Tongue (tissue), 2 donors: ENCODE measurements around the gene KCNA3. TPM values are rescaled to one million over a fixed set of nuclear protein-coding genes. Genes with fewer than 3 reads are reported as not detected.
"Not testable (repeated sequence)": the region's sequence is repeated elsewhere in the genome, so short reads cannot be mapped to it uniquely, and the experiment has no call there.

Experiments used
- DNase-seq: peaks from one replicate; pipeline ENCODE4 v3.0.0-alpha.2; 2015
- total RNA-seq: library from RNA; depleted of rRNA; stranded (reverse); fragments of >200 nt; gene quantifications from one replicate; pipeline ENCODE4 v1.2.3, GENCODE V29; 2014

Gene KCNA3
- total RNA-seq, 1 donor from 2014 or later, result 0.72 TPM

DNA sequence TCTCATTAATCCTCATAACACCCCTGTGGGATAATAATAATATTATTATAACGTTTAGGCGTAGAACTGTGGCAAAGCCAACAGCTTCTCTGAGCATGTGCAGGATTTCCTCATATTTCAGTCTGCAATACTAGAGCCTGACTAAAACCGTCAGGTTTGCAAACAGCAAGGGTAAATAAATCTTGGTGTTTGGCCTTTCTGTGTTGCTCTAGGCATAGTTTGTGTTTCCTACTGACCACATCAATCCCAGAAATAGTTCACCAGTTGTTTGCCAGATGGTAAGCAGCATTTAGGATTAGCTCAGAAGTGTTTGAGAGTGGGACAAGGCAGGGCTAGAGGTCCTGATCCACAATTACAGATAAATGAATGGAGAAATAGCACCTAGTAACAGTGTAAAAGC is 2.8 kb upstream of the KCNA3 start:
- DNase-seq, result no peak

DNA sequence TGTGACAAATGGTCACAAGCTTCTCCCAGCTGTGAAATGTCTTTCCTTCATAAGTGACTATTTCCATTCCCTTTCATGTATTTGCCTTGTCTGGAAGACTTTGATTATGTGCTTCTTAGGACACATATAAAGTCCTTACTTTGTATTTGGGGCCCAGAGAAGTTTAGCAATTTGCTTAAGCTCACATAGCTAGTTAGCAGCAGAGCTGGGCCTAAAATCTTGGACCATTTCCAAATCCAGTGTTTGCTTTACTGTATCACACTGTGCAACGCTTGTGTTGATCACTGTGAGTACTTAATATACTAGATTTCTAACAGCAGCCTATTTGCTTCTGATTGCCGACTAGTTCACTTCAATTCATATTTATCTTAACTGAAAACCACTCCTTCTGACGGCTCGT is 2.2 kb upstream of the KCNA3 start:
- DNase-seq, result no peak

DNA sequence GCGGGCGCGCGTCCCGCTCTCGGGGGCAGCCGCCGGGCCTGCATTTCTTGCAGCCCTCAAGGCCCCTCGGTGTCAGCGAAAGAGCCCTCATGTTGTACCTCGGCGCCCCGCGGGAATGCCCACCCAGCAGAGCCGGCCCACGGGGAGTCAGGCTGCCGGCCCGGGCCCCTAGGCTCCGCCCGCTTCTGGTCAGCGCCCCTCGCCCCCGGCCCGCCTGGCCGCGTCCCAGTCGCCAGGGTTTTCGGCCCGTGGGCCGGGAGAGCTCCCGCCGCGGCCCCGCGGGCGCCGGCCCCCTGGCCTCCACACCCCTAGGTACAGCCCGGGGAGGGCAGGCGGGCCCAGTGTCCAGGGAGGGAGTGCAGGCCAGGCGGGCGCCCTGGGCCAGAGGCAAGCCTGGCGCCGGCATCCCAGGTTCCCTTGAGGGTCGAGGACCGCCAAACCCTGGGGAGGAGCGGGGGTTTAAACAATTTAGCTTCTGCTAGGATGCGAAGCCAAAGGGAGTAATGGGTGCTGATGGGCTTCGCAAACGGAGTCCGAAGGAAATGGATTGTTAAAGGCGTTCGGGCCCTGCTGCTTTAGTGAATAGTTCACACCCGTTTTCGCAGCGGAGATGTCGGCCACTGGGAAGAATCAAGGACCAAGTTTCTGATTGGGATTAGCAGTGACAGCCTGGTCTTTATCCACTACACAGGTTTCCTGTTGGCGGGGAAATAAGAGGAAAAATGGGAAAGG is 486 bp upstream of the KCNA3 start:
- no peak for DNase-seq

DNA sequence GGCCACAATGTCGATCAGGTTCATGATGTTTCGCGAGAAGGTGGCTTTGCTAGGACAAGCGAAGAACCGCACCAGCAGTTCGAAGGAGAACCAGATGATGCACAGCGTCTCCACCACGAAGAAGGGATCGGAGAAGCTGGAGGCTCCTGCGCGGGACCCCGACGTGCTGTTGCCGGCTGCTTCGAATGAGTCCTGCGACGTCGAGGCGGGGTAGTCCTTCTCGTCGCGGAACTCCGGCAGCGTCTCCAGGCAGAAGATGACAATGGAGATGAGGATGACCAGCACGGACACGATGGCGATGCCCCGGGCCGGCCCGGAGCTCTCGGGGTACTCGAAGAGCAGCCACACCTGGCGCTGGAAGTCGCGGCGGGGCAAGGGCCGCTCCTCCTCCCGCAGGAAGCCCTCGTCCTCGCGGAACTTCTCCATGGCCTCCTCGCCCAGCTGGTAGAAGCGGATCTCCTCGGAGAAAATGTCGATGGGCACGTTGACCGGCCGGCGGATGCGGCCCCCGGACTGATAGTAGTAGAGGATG is 869 bp downstream of the KCNA3 start:
- DNase-seq, result no peak

DNA sequence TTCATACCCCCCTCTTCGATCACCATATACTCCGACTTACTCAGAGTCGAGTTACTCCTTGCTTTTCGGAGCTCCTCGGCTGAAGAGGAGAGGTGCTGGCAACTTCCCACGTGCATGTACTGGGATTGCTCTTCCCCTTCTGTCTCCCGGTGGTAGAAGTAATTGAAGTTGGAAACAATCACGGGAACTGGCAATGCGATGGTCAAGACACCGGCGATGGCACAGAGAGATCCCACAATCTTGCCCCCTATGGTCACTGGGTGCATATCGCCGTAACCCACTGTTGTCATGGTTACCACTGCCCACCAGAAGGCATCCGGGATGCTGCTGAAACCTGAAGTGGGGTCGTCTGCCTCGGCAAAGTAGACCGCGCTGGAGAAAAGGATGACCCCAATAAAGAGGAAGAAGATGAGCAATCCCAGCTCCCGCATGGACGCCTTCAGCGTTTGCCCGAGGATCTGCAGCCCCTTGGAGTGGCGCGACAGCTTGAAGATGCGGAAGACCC is 1.5 kb downstream of the KCNA3 start:
- no peak for DNase-seq

DNA sequence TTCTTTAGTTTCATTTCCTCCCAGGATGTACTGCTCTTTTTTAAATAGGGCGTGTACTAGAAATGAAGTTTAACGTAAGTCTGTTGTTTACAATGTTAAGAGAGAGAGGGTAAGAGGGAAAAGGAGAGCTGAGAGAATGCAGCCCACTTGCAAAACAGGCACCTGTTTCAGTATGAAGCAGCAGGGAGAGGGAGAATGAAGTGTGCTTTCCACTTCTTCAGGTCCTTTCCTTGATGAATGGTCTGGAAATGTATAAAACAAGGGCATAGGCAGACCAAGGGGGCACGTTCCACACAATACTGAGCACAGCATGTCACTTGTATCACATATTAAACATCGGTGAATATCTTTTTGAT is 2.0 kb downstream of the KCNA3 start:
- DNase-seq, result no peak

DNA sequence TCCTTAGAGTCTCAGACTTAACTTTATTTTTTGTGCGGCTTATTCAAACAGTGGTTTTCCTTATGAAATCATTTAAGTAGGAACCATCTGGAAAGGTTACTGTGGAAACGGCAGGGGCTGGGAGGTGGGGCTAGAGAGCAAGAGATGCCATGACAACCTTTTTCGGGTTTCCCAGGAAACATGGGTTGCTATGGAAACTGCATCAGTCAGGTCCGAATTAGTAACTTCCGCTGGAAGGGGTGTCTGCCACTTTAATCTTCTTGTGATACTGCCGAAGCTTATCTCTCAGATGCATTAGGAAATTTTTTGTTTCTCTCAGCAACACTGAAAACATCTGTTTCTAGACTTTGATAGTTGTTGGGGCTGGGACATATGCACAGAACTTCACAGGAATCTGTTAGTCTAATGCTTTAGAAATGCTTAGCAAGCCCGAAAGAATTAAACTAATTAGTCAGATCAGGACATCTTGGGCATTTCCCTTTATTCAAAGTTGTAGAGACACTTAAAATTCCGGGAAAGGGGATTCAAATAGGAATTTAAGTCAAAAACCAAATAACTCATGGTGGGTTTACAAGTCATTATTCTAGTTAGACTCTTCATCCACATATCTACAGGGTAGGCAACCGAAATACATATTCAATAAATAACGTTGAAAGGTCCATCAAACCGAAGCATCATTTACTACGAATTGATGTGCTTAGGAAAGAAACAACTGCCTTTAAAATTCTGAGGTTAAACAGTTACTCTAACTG is 2.6 kb downstream of the KCNA3 start:
- peak; percentile 10 for DNase-seq

DNA sequence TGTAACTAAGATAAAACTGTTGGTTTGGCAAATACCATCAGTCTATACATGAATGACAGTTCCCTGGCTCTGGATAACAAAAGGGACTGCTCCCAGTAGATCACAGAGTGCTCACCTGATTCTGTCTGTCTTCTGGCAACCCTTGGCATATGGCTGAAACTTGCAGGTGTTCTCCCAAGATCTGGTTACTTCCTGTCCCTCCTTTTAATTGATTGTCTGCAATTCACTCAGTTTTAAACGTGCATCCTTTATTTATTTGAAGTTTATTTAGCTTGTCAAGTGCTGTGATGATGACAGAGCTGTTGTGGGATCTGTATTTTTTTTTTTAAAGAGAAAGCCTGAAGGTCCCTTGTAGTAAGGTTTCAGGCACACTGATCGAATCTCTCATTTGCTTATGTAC is 3.4 kb downstream of the KCNA3 start:
- no peak for DNase-seq

DNA sequence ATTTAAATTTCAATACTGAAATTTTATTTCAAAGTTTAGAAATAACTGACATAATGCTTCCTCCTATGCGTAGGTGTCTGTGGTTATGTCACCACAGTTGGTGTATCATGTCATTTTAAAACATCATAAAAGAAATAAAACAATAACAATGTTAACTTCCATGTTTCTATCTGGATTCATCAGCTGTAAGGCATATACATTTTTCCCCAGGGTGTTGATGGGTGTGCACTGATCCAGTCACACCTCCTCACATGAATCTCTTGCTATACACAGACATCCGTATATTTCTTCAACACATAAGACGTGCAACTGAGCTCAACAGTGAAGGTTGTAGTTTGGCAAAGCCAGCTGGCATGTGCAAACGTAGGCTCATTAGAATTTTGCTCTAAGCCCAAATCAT is 6.2 kb downstream of the KCNA3 start:
- DNase-seq, result no peak

DNA sequence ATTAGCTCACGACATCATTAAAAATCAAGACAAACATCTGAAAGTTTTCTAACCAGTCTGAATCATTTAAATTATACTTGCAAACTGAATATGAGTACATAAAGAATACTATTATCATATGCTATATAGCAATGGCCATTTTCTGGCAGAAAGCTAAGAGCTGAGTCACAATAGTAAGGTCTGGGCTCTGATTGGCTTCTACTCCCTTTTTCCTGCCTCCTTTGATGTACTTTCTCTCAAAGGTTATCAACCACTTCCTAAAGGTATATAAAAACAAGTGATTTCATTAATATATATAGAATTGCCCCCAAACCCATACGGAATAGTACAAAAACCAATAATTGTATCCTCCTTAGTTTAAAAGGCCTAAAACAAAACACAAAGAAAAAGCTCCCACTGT is 7.0 kb downstream of the KCNA3 start:
- DNase-seq, result no peak

DNA sequence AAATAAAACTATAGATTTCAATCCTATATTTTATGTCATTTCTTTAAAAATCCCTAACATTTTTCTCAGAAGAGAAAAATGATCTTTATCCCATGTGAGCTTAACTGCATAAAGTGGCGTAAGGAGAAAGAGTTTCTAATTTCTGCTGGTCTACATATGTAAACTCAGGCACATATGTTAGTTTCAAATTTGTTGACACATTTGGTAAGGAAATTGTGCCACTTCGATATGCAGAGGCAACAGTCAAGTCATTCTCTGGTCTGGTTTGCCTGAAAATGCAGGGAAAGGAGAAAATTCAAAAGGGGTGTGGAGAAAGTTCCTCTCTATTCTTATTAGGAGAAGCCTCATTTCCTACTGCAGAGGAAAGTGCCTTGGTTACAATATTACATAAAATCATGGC is 11.5 kb downstream of the KCNA3 start:
- DNase-seq, result no peak

DNA sequence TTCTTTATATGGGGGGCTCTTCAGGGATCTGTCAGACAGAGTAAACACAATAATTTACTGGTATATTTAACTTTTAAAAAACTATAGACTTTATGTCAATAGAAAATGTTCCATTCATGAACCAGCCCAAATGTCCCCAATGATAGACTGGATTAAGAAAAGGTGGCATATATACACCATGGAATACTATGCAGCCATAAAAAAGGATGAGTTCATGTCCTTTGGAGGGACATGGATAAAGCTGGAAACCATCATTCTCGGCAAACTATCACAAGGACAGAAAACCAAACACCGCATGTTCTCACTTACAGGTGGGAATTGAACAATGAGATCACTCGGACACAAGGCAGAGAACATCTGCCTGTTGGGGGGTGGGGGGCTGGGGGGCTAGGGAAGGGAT is 15.2 kb downstream of the KCNA3 start:
- DNase-seq, result not testable (repeated sequence)

DNA sequence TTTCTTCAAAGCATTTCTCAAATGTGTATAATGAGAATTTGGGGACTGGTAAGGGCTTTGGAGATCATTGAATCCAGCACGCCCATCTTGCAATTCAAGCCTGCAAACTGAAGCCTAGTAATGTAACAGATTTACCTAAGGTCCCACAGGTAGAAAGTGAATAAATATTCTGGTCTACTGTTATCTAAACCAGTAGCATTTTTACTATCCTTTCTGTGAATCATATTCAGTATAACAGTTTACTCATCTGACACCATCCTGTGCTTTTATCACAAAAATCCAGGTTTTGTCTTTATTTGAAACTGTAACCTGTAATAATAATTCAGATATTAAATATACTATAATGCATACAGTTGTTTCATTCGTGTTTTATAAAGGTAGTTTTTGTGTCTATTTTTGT is 17.4 kb downstream of the KCNA3 start:
- no peak for DNase-seq

DNA sequence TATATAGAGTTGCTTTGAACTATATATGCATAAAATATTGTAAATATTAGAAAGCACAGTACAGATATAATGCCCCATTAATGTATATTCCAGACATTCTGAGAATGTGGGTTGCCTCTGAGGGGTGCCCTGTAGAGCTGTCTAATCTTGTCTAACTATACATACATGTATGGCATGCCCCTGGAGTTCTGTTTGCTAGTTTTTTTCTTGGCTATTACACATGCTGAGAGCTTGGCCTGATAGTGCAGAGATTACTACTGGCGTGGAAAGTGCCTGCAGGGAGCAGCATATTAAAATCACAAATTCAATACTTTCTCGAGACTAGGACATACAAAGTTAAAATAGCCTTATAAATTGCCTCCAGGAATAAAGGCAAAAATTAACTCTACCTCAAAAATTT is 24.1 kb downstream of the KCNA3 start:
- DNase-seq, result no peak

DNA sequence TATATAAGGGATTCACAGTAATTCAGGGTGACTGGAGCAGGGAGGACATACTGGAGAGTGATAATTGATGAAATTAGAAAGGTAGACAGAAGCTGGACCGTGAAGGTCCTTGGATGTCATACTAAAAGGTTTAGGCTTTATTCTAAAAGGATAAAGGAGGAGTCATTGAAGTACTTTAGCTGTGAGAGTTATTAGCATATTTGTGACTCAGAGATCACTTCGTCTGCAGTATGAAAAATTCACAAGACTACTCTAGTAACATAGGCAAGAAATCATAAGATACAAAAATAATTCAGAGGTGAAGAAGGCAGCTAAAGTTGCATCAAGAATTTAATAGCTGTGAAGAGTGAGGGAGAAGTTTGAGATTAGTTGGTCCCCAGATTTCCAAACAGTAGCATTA is 26.3 kb downstream of the KCNA3 start:
- no peak for DNase-seq

DNA sequence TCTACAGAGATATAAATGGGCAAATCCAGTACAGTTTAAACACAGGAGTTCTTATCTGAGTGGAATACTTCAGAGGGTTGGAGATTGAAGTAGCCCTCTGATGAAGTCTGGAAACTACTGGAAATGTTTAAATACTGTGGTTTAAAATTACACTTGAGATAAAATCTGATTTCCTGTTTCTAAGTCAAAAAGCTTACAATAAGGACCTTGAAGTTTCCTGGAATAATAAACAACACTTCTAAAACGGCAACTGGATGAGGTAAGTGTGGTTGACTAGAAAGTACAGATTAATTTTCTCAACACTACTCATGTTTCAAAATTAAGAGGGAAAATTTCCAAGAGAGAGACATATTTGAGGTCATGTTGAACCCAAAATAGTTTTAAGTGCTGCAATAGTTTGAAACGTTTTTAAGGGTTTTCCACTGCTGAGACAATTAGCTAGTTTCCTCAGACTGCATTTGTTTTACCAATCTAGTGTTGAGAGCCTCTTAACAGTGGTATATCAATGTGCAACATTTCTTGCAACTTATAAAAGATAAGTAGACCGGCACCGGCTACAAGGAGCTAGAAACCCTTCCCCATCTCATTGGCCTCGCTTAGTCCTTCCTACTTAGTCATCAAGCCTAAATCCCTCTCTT is 27.4 kb downstream of the KCNA3 start:
- DNase-seq, result no peak

DNA sequence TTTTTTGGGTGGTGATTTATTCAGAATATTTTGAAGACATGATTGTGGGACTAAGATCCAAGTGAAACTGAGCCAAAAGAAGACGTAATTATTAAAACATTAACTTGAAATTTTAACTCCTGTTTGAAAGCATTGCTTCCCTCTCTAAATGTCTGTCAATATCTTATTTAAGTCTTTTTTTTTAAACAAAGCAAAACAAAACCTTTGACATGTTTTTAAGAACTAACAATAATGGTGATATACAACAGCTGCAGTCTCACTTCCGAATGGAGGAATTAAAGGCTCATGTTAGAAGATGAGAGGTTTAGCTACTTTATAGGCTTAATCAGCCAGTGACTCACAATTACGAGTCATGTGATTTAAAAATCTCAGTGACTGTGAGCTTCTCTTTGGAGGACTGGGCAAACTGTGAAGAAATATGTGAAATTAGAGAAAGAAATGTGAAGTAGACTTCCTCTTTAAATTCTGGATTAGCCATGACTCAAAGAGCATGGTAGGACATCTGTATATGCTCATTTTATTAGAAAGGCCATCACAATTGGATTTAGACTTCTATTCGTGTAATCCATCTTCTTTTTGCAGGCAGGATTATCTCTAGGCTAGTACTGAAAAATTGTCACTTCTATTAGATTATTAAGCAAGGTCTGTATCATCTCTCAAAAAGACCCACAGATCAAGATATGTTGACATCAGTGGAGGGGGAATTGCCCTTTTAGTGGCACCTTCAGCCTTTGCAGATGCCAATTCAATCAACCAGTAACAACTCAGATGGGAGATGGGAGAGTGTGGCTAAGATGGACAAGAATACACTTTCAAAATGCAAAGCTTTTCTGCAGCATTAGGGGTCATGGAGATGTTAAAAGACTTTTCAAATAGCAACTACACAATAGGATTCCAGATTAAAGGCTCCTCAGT is 28.7 kb downstream of the KCNA3 start:
- DNase-seq, result no peak

DNA sequence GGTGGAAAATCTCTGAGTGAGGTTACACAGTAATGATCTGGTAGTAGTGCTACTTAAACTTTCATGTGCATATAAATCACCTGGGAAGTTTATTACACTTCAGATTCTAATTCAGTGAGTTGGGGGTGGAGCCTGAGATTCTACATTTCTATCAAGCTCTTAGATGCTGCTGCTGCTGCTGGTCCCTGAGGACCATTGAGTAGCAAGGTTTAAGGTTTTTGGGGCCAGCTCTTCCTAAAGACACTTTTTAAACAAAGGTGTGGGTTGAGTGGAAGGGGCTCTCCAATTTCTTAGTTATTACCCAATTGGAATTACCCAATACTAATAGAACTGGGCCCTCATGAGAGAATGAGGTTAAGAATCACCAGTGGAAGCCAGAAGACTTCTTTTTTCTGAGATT is 29.5 kb downstream of the KCNA3 start:
- no peak for DNase-seq

DNA sequence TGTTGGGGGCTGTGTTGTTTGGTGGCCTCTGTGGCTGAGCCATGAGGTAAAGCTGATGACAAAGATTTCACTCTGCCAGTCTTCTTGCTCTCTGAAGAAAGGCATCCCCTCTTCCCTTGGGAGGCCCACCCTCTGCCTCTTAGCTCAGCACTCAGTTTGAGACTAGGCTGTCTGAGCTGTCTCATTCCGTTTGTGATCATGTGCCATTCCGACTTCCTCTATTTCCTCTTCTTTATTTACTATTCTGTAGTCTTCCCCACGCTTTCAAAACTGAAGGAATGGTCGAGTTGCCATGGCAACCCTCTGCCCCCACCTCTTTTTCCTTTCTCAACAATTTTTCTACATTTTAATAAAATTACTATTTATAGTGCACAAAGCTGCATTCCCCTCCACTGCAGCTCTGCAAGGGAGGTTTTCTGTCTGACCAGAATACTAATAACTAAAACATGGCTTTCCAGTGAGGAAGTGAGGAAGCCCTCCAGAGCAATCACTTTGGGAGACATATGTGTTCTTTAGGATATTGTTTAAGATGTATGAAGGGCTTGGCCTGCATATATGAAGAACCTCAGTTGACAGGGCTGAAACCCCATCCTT is 30.8 kb downstream of the KCNA3 start:
- DNase-seq, result no peak

DNA sequence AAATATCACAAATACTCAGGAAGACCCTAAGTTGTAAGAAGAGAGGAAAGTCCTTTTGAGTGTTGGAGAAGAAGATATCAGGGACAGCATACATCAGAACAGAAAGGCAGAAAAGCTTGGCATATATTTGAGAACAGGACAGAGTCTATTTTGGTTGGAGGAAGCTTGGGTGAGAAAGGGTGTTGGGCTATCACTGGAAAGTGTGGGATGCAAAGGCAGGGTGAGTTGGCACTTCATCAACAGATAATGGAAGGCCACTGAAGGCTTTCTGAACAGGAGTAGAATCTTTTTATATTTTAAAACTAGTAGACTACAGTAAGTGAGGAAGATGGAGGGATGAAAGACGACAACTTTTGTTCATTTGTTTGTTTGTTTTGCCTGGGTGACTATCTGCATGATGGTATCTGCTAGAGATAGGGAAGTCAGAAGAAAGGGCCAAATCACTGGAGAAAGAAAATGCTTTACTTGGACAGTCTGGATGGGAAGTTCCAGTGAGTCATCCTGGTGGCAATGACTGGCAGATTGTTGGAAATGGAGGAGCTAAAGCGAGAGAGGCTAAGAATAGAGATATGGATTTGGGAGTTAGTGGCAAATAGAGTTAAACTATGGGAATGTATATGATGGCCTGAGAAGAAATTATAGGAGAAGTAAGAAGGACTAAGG is 34.9 kb downstream of the KCNA3 start:
- DNase-seq, result no peak

DNA sequence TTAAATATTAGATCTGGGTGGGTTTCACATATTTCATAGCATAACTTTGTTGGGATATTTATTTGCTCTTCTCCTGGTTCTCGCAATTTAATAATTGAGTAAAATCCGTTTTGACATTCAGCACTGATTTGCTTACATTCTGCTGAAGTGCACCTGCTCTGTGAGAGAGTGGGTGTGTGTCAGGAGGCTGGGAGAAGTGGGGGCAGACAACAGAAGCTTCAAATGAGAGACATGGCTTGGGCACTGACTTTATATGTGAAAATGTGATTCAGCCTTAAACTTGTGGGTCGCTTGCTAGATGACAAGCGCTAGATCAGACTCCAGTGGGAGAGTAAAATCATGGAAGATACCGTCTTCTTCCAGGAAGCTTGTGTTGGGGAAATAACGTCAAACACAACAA is 36.2 kb downstream of the KCNA3 start:
- DNase-seq, result no peak
